GM19467 (cell line): ENCODE results near the gene GNAO1.

Experiments used
- ATAC-seq: cut with Tn5 transposase; IDR thresholded peaks from one replicate; pipeline ENCODE4 v1.9.1; 2021; ENCODE audit warnings: mild to moderate bottlenecking, moderate library complexity; ENCODE audit not compliant: unreplicated experiment

Gene GNAO1

DNA sequence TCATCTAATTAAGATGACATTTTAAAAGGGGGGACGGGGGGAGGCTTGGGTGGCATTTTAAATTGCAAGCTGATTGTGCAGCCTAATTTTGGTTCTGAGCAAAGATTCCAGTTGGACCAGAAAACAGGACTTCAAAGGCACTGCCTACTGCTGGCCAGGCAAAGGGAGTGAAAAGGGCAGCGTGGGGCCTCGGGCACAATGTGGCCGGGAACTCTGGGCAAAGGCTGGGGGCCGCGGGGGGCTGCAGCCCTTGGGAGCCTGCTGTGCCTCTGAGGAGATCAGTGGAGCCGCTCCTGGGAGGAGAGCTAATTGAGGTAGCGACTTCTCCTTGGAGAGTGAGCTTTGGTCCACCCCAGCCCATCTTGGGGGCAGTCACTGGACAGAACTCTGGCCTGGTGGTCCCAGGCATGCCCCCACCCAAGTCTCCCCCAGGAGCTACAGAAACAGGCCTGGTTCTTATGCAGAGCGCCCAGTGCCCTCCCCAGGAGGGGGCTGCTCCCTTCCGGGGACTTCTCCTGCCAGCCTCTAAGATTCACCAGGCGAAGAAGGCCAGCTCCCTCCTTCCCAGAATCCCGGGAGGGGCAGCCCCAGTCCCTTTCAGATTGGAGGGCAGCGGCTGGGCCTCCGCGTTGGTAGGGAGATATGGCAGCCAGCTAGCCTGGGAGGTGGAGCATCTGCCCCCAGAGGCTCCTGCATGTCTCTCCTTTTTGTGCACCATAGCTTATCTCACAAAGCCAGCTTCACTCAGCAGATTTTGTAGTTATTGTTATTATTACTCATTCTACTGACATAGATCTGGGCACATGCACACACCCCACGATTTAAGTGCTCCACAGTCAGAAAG, 115.6 kb downstream of the GNAO1 start:
- ATAC-seq = no peak

DNA sequence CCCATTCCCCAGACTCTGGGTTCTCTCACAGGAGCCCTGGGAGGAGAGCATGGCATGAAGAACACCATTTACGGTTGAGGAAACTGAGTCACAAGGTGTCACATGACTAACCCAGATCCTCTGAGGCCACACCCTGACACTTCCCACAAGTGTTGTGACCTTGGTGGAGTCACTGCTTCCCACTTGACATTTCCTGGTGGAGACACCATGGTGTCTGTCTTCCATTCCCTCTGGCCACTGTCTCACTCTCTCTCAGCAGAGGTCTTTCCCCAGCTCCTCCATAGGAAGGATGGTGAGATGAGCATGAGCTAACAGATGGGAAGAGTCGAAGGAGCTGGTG, 116.2 kb downstream of the GNAO1 start:
- no peak for ATAC-seq

- no peak for ATAC-seq
Observed at GRCh38 chr16:56309008-56309407, 117.7 kb downstream of the GNAO1 start.

- no peak for ATAC-seq
Observed at GRCh38 chr16:56310690-56311089, 119.4 kb downstream of the GNAO1 start.

DNA sequence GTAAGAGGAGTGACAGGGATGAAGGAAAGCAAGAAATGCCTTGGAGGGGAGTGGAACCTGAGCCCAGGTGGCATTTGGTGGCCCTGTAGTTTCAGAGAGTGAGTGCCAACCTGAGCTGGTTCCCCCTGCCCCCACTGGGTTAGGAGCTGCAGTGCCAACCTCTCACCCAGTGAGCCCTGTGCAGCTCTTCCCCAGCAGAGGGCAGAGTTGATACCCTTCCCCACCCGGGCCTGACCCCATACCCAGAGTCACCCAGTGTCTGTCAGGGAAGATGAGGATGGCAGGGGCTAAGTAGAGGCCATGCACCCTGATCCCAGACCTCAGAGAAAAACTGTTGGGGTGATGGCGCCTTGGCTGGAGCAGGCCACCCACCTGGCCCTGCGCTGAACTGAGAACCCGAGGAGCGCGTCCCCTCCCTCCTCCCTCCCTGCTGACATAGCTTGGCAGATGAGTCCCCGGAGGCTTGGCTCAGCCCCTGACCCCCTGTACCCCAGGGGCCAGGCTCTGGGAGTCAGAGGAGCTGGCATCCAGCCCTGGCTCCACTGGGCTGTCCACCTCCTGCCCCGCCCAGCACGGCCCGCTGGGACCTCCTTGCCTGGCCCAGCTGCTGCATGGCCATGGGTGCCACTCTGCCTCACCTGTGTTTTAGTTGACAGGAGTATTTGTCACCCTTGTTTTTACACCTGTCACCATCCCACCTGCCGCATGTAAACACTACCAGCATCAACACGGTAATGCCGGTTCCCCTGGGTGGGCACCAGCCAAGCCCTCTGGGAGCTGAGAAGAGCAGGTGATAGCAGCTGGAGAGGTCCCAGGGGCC, 120.1 kb downstream of the GNAO1 start:
- no peak for ATAC-seq

GRCh38 chr16:56312028-56312300, 120.7 kb downstream of the GNAO1 start:
- ATAC-seq = no peak

- ATAC-seq = no peak
Observed at GRCh38 chr16:56312556-56312955, 121.3 kb downstream of the GNAO1 start.

GRCh38 chr16:56314244-56314850, 123.1 kb downstream of the GNAO1 start:
- ATAC-seq = no peak

DNA sequence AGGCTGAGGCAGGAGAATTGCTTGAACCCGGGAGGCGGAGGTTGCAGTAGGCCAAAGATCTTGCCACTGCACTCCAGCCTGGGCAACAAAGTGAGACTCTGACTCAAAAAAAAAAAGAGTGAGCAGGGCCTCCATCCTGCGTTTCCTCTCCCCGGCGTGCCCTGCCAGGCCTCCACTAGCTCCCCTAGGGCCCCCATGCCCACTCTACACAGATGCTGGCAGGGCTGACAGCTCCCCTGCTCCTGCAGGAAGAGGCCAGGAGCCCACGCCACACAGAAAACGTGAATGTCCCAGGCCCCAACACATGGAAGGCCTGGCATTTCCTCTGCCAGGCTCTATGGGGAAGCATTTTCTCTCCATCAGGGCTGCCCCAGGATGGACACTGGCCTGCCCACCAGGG, 124.7 kb downstream of the GNAO1 start:
- no peak for ATAC-seq

DNA sequence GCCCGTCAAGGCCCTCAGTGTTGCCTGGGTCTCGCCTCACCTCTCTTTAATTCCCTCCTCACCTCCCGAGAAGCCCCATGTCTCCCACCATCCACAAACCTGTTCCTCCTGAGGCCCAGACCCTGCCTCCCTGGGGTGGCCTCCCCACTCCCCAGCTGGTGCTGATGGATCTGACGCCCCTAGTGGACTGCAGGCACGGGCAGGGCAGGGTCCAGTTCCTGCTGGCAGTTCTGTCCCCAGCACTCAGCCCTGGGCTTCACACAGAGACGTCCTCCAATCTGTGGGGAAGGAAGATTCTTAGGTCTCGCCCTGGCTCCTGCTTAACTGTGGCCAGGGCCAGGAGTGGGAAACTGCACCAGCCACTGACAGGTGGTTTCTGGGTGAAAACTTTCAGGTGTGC, 125.3 kb downstream of the GNAO1 start:
- no peak for ATAC-seq

- ATAC-seq = peak; percentile 85
Observed at GRCh38 chr16:56317998-56318826, 126.9 kb downstream of the GNAO1 start.

DNA sequence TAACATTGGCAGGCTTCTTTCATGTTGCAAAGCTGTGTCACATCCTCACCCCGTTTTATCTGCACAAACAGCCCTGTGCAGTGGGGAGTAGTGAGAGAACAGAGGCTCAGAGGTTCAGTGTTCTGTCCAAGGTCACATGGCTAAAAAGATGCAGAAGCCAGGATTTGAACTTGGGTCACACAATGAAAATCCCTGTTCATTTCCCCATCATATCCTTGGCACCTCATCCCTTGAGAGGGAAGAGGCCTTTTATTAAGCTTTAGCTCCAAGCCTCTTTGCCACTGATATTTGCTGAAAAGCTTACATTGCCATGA, 127.5 kb downstream of the GNAO1 start:
- no peak for ATAC-seq

GRCh38 chr16:56319376-56319775, 128.1 kb downstream of the GNAO1 start:
- no peak for ATAC-seq

DNA sequence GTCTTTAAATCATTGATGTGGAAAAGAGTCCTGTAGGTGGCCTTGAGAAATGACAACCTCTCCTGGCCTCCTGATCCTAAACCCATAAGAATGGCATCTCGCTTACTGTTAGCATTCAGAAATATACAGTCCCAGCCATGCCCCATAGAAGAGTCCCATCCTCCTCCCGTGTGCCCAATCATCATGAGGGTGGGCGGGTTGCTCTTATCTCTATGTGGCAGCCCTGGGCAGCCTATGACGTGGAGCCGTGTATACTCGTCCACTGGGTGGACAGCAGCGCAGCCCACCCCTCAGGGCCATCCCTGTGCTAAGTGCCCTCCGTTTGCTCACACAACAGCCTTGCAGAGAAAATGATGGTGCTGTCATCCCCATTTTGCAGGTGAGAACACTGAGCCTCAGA, 128.8 kb downstream of the GNAO1 start:
- ATAC-seq = no peak

DNA sequence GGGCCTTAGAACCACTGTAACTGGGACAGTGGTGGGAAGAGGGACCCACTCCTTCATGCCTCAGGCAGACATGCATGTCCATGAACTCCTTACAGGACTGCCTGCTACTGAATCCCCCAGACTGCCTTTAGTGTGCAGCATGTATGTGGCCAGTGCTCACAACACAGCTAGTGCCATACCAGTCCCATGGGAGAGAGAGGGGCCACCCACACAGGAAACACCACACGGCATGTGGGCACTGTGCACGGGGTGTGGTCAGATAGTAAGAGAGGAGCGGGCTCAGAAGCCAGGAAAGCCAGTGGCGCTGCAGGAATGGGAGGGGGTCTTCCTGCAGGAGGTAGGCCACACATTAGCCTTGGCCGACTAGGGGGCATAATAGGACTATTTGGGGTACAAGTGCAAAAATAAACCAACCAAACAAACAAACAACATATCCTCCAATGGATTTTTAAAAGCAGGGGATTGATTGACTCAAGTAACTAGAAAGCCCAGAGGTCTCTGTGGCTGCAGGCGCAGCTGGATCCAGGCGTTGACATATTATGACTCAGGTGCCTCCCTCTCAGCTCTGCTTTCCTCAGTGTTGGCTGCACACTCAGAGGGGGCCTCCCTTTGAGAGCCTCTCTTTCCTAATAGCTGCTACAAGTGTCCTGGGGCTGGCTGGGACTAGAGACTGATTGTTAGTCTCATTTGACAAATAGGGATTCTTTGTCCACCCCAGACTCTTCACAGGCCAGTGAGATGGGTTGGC, 129.7 kb downstream of the GNAO1 start:
- no peak for ATAC-seq

DNA sequence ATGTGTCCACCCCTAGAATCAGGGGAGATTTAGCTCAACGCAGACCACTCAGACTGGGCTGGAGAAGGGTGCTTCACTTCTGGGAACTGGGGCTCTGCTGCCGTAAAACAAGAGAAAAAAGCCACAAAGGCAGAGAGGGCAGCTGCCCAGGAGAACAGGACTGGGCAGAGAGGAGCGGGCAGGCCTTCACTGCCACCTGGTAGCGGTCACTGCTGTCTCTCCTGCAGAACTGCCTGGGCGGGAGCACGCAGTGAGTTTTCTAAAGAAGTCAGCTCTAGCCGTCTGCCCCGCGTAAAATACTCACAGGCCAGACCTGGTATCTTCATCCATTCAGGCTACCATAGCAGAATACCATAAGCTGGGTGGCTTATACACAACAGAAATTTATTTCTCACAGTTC, 130.3 kb downstream of the GNAO1 start:
- ATAC-seq = no peak

DNA sequence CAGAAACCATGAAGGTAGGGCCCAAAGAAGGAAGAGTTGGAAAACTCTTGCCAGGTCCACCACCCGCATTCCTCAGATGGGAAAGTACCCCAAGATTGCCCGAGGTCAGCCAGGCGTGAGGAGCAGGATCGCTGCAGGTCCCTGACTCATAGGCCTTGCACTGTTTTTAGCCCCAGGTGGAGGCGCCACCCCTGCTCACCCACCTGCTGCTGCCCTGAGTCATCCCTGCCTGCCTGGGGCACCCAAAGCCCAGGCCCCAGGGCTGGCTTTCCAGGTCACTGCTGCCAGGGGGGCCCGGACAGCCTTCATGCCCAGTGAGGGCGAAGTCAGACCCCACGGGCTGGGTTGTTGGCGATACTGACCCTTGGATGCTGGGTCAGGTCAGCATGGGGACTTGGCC, 133.1 kb downstream of the GNAO1 start:
- ATAC-seq = no peak

DNA sequence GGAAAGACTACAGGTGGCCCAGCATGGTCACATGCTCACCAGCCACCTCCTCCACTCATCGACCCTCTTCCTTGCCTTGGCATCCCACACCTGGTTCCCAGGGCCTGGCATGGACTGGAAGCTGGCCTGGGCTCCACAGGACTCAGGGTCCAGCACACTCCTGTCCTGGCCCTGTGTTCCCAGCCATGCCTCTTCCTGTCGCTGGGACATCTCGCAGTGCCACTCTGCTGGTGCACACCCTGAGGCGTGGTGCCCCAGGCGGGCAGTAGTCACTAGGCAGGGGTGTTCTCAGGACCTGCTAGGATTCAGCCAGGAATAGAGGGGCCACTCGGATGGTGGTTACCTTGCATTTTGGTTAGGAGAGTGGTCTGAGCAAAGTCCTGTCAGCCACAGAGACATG, 134.7 kb downstream of the GNAO1 start:
- no peak for ATAC-seq

GRCh38 chr16:56327071-56327928, 136.0 kb downstream of the GNAO1 start:
- ATAC-seq = no peak

DNA sequence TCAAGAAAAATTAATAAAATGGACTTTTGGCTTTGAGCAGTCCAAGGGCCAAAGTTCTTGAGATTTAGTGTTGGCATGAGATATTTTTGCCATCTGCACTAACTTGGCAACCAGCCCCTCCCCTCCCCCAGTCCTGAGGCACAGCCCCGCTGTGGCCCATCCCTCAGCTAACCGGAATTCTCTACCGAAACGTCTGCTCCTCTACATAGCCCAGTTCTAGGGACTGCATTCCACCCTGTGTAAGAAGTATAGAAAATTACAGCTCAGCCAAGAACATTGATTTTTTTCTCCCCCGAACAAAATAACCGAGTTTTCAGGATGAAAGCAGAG, 136.6 kb downstream of the GNAO1 start:
- no peak for ATAC-seq
